HepG2 (cell line): ENCODE data around the gene GDPGP1. TPM values are rescaled to one million over a fixed set of nuclear protein-coding genes. Genes with fewer than 3 reads are reported as not detected.

Experiments used
- ATAC-seq: fragments of 200-7000 bp; cut with Tn5 transposase; 3 replicates; pipeline ENCODE4 v1.9.1; 2020; ENCODE audit warnings: mild to moderate bottlenecking, moderate library complexity
- BruUV-seq: library from RNA; stranded (reverse); fragments of 400-500 nt; replicated peaks from 2 replicates; lab custom pipeline; 2021; lab: Mats Ljungman, UMichigan
- CTCF ChIA-PET: fragments of 300-600 bp; formaldehyde crosslinking; extraction: SDS; loops from one replicate; lab custom pipeline; 2021; ENCODE audit warnings: low total read pairs, inconsistent platforms, low intra/inter-chr PET ratio; lab: Yijun Ruan, JAX
- POLR2A ChIA-PET: fragments of 350-600 bp; sonication (Branson Sonifier 250); formaldehyde crosslinking; loops from one replicate; lab custom pipeline; 2020; ENCODE audit warnings: antibody characterized with exemption, inconsistent platforms; lab: Yijun Ruan, JAX
- DNase-seq: peaks from one replicate; pipeline ENCODE4 v3.0.0-alpha.2; 2015; ENCODE audit warnings: low spot score
- FAIRE-seq: peaks from 3 replicates; lab custom pipeline; 2011; peaks lifted over from hg19 to GRCh38; lab: Jason Lieb, UNC
- H2AFZ ChIP-seq: one replicate; pipeline ENCODE4 v1.6.1; 2011; ENCODE audit warnings: low read length, inconsistent platforms
- H3K27ac ChIP-seq: fragments of 300-600 bp; 3 replicates; pipeline ENCODE4 v1.8.0; 2011; ENCODE audit warnings: mixed run types, mild to moderate bottlenecking, mixed read lengths, low read length, inconsistent platforms; ENCODE audit not compliant: insufficient read depth; ENCODE audit errors: extremely low read length
- H3K27me3 ChIP-seq, 2 experiments: fragments of 200-600 bp in 1 of 2; 2 replicates in 1 of 2; 3 replicates in 1 of 2; pipeline versions ENCODE4 v1.6.0 to v1.8.0; 2011; ENCODE audit warnings: low read length in 2 of 2, mild to moderate bottlenecking in 2 of 2, moderate library complexity in 2 of 2, inconsistent platforms in 1 of 2; ENCODE audit not compliant: insufficient read depth in 2 of 2, control insufficient read depth in 1 of 2
- H3K36me3 ChIP-seq, 2 experiments: fragments of 200-600 bp in 1 of 2; replicated peaks in 1 of 2; 2 replicates in 1 of 2; 3 replicates in 1 of 2; pipeline versions ENCODE4 v1.5.1 to v1.8.0; 2011; ENCODE audit warnings: low read length in 2 of 2, inconsistent platforms in 1 of 2; ENCODE audit not compliant: insufficient read depth in 2 of 2, control insufficient read depth in 1 of 2
- H3K4me1 ChIP-seq: 2 replicates; pipeline ENCODE4 v1.5.1; 2012; ENCODE audit warnings: low read length, inconsistent platforms; ENCODE audit not compliant: insufficient read depth
- H3K4me2 ChIP-seq: 2 replicates; pipeline ENCODE4 v1.6.0; 2011; ENCODE audit warnings: low read depth, low read length, inconsistent platforms
- H3K4me3 ChIP-seq, 3 experiments: fragments of 200-600 bp in 1 of 3; sonication (generic), shearing (Covaris generic) in 1 of 3; replicated peaks in 1 of 3; 2 replicates each; pipeline ENCODE4 v1.5.1; 2011 to 2016; ENCODE audit warnings: low read length in 3 of 3, inconsistent platforms in 2 of 3, low read depth in 2 of 3, mild to moderate bottlenecking in 2 of 3, control low read depth in 1 of 3, mixed read lengths in 1 of 3; ENCODE audit not compliant: insufficient read depth in 1 of 3
- H3K79me2 ChIP-seq: one replicate; pipeline ENCODE4 v1.6.1; 2011; ENCODE audit warnings: low read length, inconsistent platforms; ENCODE audit not compliant: insufficient read depth
- H3K9ac ChIP-seq: 2 replicates; pipeline ENCODE4 v1.6.0; 2011; ENCODE audit warnings: mild to moderate bottlenecking, low read depth, low read length, inconsistent platforms; ENCODE audit not compliant: insufficient read depth
- H3K9me3 ChIP-seq: 2 replicates; pipeline ENCODE4 v1.5.1; 2012; ENCODE audit warnings: mild to moderate bottlenecking, low read length
- H4K20me1 ChIP-seq: 2 replicates; pipeline ENCODE4 v1.6.0; 2011; ENCODE audit warnings: inconsistent platforms, mild to moderate bottlenecking, low read length, moderate library complexity; ENCODE audit not compliant: insufficient read depth
- ARID4A ChIP-seq: sonication (generic); formaldehyde crosslinking; IDR thresholded peaks from 2 replicates; pipeline ENCODE4 v1.5.0; 2020; ENCODE audit warnings: mild to moderate bottlenecking, missing genetic modification reagents, borderline replicate concordance
- ELK4 ChIP-seq: sonication (generic); formaldehyde crosslinking; IDR thresholded peaks from 2 replicates; pipeline ENCODE4 v1.9.0; 2021; ENCODE audit warnings: missing genetic modification reagents, borderline replicate concordance
- KDM1A ChIP-seq: IDR thresholded peaks from 2 replicates; pipeline ENCODE4 v1.6.1; 2016; ENCODE audit warnings: missing compliant biosample characterization
- NFAT5 ChIP-seq: sonication (generic); formaldehyde crosslinking; IDR thresholded peaks from 2 replicates; pipeline ENCODE4 v1.4.0; 2020; ENCODE audit warnings: missing genetic modification reagents
- PHF5A ChIP-seq: IDR thresholded peaks from one replicate; pipeline ENCODE4 v1.6.1; 2018; ENCODE audit warnings: low read depth, missing genetic modification reagents; ENCODE audit not compliant: unreplicated experiment
- SIN3A ChIP-seq: IDR thresholded peaks from 2 replicates; pipeline ENCODE4 v1.6.1; 2011; ENCODE audit warnings: low read depth, mild to moderate bottlenecking, control low read depth, low read length, borderline replicate concordance
- SMYD3 ChIP-seq: sonication (generic); formaldehyde crosslinking; IDR thresholded peaks from 2 replicates; pipeline ENCODE4 v1.8.1; 2023; ENCODE audit warnings: mild to moderate bottlenecking, missing genetic modification reagents
- SP2 ChIP-seq: sonication (generic); formaldehyde crosslinking; IDR thresholded peaks from 2 replicates; pipeline ENCODE4 v1.5.1; 2020; ENCODE audit warnings: mild to moderate bottlenecking, missing genetic modification reagents
- ZKSCAN1 ChIP-seq: fragments of 150-350 bp; IDR thresholded peaks from 2 replicates; pipeline ENCODE4 v1.6.1; 2014; ENCODE audit warnings: low read length
- ZNF282 ChIP-seq: fragments of 450-650 bp; IDR thresholded peaks from 2 replicates; pipeline ENCODE4 v1.6.1; 2018; ENCODE audit not compliant: partially characterized antibody
- ZNF460 ChIP-seq: sonication (generic); formaldehyde crosslinking; IDR thresholded peaks from 2 replicates; pipeline ENCODE4 v1.5.1; 2020; ENCODE audit warnings: missing genetic modification reagents, mild to moderate bottlenecking, borderline replicate concordance
- ZNF563 ChIP-seq: sonication (generic); formaldehyde crosslinking; IDR thresholded peaks from 2 replicates; pipeline ENCODE4 v1.8.0; 2022; ENCODE audit warnings: mild to moderate bottlenecking, moderate library complexity, missing genetic modification reagents
- WGBS: methylation state at CpG from one replicate; pipeline ENCODE4 v1.1.6; 2017; ENCODE audit warnings: low lambda C conversion rate; 5-methylcytosine and 5-hydroxymethylcytosine counted together
- in situ Hi-C: cut with HindIII; loops from 2 replicates; pipeline ENCODE4 v1.10.0; 2017; ENCODE audit warnings: low pct_unique_long_range_greater_than_20kb; ENCODE audit not compliant: extremely low pct_ligation_motif_present
- intact Hi-C: fragments of 100-400 bp; cut with micrococcal nuclease; formaldehyde crosslinking; loops from one replicate; pipeline ENCODE4 v1.10.0; 2022; ENCODE audit not compliant: unreplicated experiment
- polyA plus RNA-seq, 8 experiments: library from polyadenylated mRNA; depleted of rRNA in 3 of 8; stranded (reverse) in 7 of 8; unstranded in 1 of 8; fragments of >200 nt; fragmentation: Illumina TruSeq in 4 of 8; extraction: Trizol in 4 of 8; gene quantifications; 2 replicates each; pipeline versions ENCODE4 v1.2.1 to v1.2.3, GENCODE V29; 2011 to 2016; ENCODE audit warnings: low read depth in 4 of 8, missing spikeins in 1 of 8, mixed read lengths in 1 of 8; ENCODE audit not compliant: insufficient read depth in 1 of 8
- total RNA-seq, 5 experiments: library from RNA; depleted of rRNA; stranded (reverse); fragments of >200 nt; fragmentation: Illumina TruSeq; extraction: Trizol; gene quantifications; 2 replicates each; pipeline ENCODE4 v1.2.3, GENCODE V29; 2016; ENCODE audit warnings: low read depth in 1 of 5
- TF ChIP-seq, protein P1 (sequence below): sonication (generic); formaldehyde crosslinking; conservative IDR thresholded peaks from 2 replicates; pipeline ENCODE4 v1.8.0; 2022; ENCODE audit warnings: missing genetic modification reagents

GDPGP1 gene
- total and polyA plus RNA-seq, 2 of the 13 experiments (the other 11 are each of a cell fraction or from before 2014, with no cell fraction given), result 1.5 to 4.3 TPM

DNA sequence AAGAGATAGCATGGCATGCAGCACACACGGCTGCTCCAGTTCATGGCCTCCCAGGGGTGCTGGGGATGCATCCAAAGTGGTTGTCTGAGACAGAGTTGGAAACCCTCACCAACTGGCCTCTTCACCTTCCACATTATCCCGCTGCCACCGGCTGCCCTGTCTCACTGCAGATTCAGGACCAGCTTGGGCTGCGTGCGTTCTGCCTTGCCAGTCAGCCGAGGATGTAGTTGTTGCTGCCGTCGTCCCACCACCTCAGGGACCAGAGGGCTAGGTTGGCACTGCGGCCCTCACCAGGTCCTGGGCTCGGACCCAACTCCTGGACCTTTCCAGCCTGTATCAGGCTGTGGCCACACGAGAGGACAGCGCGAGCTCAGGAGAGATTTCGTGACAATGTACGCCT is 5.0 kb upstream of the GDPGP1 start:
- no peaks in the 10 kb centered on the region for H3K27me3 ChIP-seq
- H3K9me3 ChIP-seq, result no peaks in the 10 kb centered on the region
- DNase-seq (no peak), FAIRE-seq (no peak), ATAC-seq (no peak)
- H2AFZ ChIP-seq, result no peak overlapping the region
- no peak overlapping the region for H3K4me2 ChIP-seq
- no peak overlapping the region for H3K4me3 ChIP-seq
- WGBS, result 96% methylated on average over 7 of the region's 15 CpGs
- ChIA-PET CTCF (no interaction called here), POLR2A (interaction anchor here (1.0 kb wide), 1 partner anchor 12 kb away, joined by 3 read pairs; no protein-coding TSS in a partner anchor)
- peaks cover 18% of the 10 kb centered on the region for H3K4me1 ChIP-seq
- H3K27ac ChIP-seq, result no peak overlapping the region
- intact Hi-C loops, result no loop called here
- no peaks in the 10 kb centered on the region for H4K20me1 ChIP-seq
- H3K9ac ChIP-seq, result no peak overlapping the region
- in situ Hi-C loops, result no loop called here
- BruUV-seq, result no TSS peak
- peaks cover 8% of the 10 kb centered on the region for H3K79me2 ChIP-seq
- peaks cover 17 to 58% of the 10 kb centered on the region in 2 experiments for H3K36me3 ChIP-seq
- TF ChIP-seq, protein P1, sequence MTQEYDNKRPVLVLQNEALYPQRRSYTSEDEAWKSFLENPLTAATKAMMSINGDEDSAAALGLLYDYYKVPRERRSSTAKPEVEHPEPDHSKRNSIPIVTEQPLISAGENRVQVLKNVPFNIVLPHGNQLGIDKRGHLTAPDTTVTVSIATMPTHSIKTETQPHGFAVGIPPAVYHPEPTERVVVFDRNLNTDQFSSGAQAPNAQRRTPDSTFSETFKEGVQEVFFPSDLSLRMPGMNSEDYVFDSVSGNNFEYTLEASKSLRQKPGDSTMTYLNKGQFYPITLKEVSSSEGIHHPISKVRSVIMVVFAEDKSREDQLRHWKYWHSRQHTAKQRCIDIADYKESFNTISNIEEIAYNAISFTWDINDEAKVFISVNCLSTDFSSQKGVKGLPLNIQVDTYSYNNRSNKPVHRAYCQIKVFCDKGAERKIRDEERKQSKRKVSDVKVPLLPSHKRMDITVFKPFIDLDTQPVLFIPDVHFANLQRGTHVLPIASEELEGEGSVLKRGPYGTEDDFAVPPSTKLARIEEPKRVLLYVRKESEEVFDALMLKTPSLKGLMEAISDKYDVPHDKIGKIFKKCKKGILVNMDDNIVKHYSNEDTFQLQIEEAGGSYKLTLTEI (CRISPR knock-in tag), result no peak
- TF ChIP-seq ZNF460 (CRISPR knock-in tag) (no peak), NFAT5 (CRISPR knock-in tag) (no peak), ARID4A (no peak), SMYD3 (no peak), PHF5A (CRISPR knock-in tag) (no peak), KDM1A (no peak), ZNF563 (CRISPR knock-in tag) (no peak), ZKSCAN1 (no peak), SP2 (no peak), ELK4 (CRISPR knock-in tag) (no peak), ZNF282 (no peak), SIN3A (no peak)
